Activated CD4-positive, alpha-beta T cell treated with anti-CD3 and anti-CD28 coated beads for 24 hours (primary cell): ENCODE data around the gene MYO1E.
"Not testable (repeated sequence)": the region's sequence is repeated elsewhere in the genome, so short reads cannot be mapped to it uniquely, and the experiment has no call there.

Experiments used
- DNase-seq, 2 donors: peaks; one replicate each; pipeline ENCODE4 v3.0.0-alpha.2; 2020; ENCODE audit warnings: low read depth in 2 of 2

MYO1E gene

DNA sequence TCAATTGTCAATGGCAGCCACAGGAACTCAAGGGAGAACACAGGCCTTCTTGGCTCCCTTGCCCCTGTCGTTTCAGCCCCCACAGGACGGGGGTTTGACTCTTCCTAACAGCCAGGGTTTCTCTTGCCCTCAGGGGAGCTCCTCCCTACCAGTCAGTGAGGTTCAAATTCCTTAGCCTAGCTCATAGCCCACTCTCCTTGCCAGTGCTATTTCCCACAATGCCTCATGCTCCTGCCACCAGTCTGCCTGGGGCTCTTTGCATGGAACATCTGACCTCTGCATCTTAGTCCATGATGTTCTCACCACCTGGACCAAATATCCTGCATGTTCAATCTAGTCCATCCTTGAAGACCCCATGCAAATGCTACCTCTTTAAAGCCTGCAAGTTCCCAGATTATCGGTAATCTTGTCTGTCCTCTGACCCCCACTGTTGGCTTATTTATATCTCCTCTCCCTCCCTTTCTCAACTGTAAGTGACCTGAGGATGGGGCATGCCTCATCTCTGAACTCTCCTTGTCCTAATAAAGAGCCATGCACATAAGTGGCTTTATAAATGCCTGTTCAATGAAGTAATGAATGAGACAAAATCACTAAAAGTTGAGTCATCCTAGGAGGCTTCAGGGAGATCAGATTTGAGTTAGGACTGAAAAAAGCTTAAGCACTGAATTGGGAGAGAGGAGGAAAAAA lies 78.0 kb downstream of the MYO1E start:
- DNase-seq: no peak

DNA sequence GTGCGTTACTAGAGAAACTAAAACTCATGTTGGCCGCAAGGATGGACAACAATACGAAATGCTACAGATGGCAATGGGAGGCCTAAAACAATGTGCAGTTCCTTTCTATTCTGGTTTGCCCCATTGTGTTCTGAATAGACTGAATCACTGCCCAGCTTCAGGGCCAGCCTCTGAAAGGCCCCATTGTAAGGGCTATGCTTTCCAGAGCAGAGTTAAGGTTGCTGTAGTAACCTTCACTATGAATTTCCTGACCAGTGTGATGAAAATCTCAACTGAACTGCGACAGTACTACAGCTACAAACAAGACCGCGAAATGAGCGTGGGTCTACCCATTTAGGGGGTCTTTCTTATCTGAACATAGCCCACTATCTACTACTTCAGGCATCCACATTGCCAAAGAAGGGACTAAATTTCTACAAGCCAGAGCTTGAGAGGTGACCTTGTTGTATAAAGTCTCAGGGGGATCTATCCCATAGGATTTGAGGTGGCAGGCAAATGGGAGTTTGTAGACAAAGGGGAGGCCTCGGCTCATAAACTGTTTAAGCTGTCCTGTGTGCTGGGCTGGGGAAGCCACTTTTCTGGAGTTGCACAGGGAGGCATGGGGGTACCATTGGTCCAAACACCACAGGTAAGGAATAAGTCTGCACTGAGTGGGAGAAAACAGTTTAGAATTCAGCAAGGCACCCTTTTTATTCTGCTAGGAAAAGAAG lies 80.1 kb downstream of the MYO1E start:
- no peak for DNase-seq

DNA sequence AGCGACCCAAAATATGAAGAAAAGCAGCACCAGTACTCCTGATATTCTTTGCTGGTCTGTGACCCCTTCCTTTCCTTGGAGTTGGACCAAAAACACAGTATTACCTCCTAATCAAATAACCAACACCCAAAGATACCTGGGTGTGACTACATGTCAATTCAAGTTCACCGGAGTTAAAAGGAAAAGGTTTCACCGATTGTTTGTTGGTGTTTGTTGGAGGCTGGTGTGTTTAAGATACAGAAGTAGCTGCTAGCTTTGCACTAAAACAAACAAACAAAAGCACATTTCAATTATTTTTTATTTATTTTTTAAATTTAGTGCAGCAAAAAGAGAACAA lies 81.5 kb downstream of the MYO1E start:
- DNase-seq: no peak

DNA sequence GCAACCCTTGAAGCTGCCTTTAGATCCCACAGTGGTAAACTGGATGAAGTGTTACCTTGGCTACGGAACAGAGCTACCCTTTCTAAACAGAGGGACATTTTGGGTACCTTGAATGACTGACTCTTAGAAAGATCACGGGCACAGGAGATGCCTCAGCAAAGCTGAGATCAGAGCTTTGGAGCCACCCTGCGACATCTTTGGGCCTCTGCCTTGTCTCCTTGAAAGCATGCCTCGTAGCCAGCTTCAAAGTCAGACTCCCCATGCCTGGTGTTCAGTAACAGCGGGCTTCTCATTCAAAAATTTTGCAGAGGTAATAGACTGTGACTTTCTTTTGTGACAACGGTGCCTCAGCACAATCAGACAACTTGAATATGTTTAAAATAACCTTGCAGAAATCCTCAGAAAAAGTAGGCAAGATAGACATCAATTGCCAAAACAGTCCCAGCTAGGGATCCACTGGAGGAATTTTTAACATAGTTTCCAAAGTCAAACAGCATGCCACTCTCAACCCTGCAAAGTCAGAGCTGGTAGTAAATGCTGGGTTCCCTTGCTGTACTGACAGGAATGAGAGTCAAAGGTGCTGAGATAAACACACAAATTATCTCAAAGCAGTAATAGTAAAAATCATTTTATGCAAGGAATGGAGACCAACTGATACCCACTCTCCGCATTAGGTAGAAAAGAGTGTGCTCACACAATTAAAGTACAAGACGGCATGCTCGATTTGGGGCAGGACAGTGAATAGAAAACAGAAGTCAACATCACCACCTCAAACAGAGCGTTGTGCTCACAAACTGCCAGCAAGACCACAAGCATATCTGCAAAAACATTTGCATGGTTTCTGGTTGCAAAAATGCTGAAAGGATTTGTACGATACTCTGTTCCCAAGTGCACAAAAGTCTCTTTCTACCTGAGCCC lies 82.1 kb downstream of the MYO1E start:
- DNase-seq: no peak

DNA sequence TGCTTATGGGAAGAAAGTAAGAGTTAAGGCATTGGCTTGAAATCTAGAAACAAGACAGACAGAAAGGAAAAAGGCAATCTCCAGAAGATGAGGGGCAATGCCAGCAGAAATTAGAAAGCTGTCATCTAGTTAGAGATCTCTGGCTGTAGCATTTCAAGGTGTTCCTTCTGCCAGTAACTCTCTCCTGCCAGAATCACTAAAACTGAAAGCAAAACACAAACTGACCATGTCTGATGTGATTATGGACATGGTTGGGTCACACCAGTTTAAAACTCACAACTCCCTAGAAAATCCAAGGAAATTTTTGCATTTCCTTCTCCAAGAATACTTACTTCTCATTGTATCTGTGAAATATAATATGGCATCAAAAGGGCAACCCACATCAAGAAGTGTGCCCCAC lies 83.1 kb downstream of the MYO1E start:
- DNase-seq: no peak

DNA sequence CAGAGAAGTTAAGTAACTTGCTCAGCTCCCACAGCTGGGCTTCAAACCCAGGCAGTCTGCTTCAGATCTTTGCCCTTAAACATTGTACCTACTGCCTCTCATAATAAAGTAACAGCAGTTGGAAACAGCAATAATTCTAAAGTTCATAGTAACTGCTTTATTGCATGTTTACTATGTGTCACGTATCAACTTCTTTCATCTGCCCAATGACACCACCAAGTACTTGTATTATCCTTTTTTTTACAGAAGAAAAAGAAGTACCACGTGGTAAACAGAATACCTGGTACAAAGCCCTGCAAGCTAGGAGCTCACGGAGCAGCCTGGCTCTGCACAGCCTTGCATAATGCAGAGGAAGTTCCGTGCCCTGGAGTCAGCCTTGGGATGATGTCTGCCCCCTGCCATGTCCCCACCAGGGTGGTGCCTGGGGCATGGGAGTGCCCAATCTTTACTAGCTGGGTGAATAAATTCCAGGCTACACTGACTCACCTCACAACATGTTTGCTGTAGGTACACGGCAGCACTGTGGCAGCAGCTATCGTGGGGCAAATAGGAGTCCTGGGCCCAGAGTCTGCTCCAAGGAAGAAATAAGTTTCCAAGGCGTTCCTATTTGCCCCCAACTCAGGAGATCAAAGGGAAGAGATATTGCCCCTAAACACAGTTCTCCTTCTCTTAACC lies 88.8 kb downstream of the MYO1E start:
- no peak for DNase-seq

DNA sequence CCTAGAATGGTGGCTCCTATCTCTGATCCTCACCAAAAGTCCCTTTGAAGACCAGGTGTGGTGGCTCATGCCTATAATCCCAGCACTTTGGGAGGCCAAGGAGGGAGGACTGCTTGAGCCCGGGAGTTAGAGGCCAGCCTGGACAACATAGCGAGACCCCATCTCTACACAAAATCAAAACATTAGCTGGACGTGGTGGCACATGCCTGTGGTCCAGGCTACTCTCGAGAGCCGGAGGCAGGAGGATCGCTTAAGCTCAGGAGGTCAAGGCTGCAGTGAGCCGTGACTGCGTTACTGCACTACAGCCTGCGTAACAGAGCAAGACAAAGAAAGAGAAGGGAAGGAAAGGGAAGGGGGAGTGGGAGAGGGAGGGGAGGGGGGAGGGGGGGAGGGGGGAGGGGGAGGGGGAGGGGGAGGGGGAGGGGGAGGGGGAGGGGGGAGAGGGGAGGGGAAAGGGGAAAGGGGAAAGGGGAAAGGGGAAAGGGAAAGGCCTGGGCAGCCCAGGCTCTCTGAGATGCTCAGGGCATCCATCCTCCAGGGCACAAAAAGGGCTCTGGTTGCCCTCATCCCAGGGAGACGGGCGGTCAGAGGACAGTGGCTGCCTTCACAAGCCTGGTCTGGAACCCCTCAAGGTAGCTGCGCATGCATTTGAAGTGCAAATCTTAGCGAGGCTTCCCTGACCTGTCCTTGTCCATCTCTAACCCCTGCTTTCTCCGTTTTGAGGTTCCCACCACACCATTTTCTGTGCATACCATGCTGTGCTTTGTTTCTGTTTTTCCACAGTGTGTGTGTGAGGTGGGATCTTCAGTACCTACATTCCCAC lies 89.9 kb downstream of the MYO1E start:
- no peak for DNase-seq

DNA sequence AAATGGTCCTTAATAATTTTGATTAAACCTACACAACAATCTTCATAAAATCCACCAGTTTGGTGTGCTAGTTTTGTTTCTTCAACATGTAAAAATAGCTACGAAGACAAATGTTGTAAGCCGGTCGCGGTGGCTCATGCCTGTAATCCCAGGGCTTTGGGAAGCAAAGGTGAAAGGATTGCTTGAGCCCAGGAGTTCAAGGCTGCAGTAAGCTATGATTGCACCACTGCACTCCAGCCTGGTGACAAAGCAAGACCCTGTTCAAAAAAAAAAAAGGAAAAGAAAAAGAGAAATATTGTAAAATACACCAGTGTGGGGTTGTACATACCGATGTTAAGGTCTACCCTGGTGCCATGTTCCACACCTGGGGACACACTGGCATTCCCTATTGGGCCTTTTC lies 91.0 kb downstream of the MYO1E start:
- no peak for DNase-seq

DNA sequence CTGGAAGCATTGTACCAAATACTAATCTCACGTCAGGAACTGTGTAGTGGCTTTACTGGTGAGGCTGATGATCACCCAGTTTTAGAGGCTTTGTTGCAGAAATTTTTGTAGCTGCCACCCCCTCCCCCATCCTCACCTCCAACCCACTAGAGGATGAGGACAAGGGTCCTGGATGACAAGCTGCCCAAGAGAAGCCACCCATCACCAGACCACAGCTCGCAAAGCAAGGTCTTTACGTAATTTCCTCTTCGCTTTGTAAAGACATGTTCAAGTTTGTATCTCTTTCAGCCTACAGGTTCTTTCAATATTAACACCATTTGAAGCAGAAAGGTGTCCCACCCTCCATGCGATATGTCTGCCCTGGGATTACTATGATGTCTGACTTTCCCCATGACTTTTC lies 91.8 kb downstream of the MYO1E start:
- DNase-seq: no peak

DNA sequence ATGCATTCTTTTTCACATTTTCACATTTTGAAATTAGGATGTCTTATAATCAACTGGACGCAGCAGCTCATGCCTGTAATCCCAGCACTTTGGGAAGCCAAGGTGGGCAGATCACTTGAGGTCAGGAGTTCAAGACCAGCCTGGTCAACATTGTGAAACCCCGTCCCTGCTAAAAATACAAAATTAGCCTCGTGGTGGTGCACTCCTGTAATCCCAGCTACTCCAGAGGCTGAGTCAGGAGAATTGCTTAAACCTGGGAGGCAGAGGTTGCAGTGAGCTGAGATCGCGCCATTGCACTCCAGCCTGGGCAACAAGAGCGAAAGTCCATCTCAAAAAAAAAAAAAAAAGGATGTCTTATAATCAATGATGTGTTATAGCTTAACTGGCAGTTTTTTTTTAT lies 92.4 kb downstream of the MYO1E start:
- DNase-seq: not testable (repeated sequence)

DNA sequence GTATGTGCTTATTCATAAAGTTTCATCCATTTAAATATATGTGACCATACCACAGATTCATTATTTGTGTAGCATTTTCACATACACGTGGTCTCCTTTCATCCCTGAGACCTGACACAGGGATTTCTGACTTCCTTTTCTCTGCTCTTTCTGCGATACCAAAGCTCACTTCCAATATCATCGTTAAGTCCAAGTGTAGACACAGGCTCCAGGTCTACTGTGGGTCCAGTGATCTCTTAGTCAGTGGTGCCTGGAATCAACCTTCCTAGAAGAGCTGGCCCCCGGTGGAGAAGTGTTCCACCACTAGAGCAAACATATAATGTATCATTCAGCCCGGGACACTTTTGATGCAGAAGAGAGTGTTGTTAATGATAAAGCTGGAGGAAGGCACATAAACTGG lies 93.6 kb downstream of the MYO1E start:
- DNase-seq: no peak

DNA sequence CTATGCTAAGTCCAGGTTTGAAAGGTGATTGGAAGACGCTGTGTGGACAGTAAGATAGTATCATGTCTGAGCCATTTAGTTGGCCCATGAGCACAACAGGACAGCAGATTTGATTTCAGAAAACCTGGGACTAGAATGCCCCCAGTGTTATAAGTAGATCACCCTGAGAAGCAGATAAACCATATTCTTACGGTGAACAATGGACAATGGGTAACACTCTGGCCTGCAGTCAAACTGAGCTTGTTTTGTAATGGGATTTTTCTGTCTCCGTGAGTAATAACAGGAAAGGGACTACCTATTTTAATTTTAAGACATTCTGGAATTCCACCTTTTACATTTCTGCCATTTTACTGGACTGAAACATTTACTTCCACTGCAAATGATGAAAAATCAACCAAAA lies 94.6 kb downstream of the MYO1E start:
- DNase-seq: no peak

DNA sequence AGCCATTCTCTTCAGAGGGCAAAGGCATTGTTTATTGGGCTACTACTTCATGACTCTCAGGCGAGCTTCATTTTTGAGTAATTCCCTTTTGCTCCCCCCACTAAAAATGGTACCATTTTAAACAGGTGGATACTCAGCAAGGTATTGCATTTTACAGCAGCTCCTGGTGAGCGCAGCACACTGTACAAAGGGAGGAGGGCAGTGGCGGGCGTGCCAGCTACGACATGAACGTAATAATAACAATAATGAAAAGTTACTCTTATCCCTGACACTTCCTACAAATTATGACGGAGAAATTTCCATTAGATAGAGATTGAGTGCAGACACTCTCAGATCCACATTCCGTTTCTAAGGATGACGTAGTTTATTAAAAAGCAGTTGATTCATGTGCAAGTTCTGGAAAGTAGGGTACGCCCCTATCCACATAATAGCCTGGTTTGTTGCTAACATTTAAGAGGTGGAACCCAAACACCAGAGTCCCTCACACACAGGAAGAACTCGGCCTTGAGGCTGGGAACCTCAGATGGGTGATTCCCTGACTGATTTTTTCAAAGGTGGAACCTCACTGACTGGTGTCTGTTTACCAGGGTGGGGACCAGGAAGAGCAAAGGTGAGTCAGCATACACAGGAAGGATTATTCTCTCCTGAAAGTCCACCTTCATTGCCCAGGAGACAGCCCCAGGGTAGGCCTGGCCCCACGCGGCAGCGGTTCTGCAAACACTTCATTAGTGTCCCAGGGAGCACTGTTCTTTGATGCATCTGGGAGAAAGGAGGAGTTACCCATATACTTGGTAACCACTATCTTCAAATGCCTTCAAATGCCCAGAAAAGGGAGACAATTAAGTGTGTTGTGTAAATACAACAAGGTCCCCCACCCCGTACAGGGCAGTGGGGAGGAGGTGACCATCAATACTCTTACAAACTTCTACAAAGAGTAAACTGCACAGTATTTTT lies 96.2 kb downstream of the MYO1E start:
- DNase-seq: no peak

DNA sequence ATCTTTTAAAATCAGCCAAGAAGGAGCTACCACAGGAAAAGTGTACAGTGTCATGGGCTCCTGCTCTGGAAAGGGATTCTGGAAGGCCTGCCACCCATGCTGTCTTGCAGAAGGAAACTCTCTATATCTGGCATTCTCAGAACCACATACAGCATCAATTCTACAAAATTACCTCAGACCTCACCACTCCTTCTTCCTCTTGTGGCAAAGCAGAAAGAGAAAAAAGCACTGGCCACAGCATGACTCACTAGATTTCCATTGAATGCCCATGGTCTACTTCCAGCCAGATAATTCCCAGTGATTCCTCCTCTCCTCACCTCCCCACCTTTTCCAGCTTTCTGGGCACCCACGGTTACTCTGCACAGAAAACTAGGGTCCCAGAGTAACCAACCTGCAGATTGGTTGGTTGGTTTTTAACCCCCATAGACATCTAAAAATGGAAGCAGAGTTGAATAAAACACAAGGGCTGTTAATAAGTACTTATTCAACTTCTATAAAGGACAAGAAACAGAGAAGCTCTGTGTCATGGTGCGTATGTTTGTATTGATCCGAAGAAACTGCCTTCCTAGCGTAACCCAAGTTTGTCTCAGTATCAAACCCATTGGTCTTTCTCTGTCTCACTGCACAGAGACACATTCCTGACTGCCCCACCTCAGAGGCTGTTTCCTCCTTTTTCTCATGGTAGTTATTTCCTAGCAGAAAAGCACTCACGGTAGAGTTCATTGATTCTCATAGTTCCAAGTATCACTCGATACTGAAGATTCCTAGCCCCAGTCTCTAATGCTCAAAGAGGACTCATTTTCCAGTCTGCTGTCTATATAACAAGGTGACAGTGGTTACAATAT lies 98.3 kb downstream of the MYO1E start:
- DNase-seq: no peak

DNA sequence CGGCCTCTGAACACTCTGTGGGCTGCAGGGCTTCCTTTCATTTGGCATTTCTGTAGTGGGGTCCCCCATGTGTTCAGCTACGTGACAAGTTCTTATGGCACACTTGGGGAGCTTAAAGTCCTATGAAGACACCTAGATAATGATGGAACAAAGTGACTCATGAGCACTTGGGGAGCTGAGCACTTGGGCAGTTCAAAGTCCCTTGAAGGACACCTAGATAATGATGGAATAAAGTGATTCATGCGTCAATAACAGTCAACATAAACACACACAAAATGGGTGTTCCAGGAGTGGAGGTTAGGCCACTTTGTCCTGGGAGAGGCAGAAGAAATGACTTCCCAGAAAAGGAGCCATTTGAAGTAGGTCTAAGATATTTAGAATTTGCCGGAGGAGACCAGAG lies 99.4 kb downstream of the MYO1E start:
- no peak for DNase-seq

DNA sequence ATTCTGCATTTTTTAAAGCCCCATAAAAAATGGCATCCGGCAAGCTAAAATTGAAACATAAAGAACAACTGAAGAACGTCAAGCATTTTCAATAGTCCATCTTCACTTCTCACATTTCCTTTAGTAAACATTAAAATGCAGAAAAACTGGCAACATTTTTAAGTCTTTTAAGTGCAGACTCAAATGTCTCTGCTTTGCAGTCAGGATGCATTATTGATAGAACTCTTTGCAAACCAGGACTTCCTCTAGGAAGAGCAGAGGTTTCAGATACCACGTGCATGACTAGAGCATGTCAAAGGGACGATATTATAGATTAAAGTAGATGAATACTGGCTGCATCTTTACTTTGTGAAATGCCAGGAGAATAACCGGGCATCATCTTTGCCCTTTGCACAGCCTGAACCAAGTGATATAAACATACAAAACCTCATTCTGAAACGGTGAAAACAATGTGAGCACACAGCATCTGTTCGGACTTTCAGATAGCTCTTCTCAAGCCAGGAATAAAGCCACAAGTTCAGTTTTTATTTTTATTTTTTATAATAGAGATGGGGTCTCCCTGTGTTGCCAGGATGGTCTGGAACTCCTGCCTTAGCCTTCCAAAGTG lies 101.0 kb downstream of the MYO1E start:
- no peak for DNase-seq

DNA sequence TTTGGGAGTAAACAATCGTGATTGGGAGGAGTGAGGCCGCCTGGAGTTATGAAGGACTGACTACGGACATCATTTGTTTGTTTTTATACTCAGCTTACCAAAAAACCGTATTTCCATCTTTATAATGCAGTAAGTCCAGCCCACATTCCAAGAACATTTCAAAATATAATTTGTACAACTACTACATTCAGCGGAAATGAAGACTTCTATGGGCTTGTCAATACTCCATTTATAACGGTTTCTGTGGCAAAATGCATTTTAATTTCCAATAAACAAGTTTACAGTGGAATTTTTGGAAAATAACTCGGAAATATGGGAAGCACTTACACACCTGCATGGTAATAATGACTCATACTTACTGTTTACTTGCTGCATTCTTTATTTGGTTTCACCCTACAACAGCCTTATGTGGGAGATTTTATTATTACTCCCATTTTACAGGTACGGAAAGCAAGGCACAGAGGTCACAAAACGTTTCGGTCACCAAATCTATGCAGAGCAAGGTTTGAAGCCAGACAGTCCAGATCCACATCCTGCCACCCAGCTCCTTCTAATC lies 103.7 kb downstream of the MYO1E start:
- DNase-seq: no peak

DNA sequence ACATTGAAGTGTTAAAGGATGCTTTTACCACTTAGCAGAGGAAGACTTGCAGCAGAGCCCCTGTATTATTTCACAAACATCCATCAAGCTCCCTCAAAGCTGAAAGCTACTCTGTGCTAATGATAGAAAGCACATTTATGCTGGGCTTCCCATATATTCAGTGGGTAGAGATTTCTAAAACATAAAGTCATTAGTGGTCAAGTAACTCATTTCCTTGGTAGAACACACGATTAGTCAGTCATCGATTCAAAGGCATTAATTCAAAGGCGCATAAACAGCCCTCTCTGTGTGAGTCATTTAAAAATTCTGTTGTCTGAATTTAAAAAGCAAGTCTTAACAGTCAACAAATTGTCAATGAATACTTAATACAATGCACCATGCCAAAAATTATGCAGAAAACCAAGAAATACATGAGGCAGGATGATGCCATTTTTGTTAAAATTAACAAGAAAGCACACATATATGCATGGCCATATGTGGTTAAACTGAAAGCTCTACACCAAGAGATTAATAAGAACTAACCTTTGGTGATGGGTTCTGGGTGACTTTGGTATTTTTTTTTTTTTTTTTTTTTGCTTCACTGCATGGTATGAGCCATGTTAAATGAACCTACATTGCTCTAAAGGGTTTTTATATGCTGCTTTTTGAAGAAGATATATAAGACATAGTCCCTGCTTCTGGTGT lies 104.4 kb downstream of the MYO1E start:
- no peak for DNase-seq
